Smooth muscle cell (in vitro differentiated cells): ENCODE results near the gene STKLD1. TPM values are rescaled to one million over a fixed set of nuclear protein-coding genes. Genes with fewer than 3 reads are reported as not detected.

Experiments
- DNase-seq: peaks from one replicate; lab custom pipeline; 2025; ENCODE audit not compliant: unreplicated experiment; lab: John Stamatoyannopoulos, UW
- H2AFZ ChIP-seq: fragments of 200-600 bp; sonication (generic); 2 replicates; pipeline ENCODE4 v1.6.0; 2016; ENCODE audit warnings: antibody characterized with exemption, low read depth, mild to moderate bottlenecking
- H3F3A ChIP-seq: fragments of 200-600 bp; sonication (generic); 2 replicates; pipeline ENCODE4 v1.6.0; 2017; ENCODE audit warnings: antibody characterized with exemption, low read depth
- H3K27ac ChIP-seq: fragments of 200-600 bp; sonication (generic); 2 replicates; pipeline ENCODE4 v1.5.1; 2016; ENCODE audit warnings: low read depth, mild to moderate bottlenecking
- H3K27me3 ChIP-seq: fragments of 200-600 bp; sonication (generic); 2 replicates; pipeline ENCODE4 v1.6.1; 2016; ENCODE audit warnings: low read depth, mild to moderate bottlenecking
- H3K36me3 ChIP-seq: fragments of 200-600 bp; sonication (generic); 2 replicates; pipeline ENCODE4 v1.5.1; 2016; ENCODE audit warnings: low read depth
- H3K4me1 ChIP-seq: fragments of 200-600 bp; sonication (generic); 2 replicates; pipeline ENCODE4 v1.5.1; 2016; ENCODE audit warnings: low read depth
- H3K4me2 ChIP-seq: fragments of 200-600 bp; sonication (generic); 2 replicates; pipeline ENCODE4 v1.6.0; 2016; ENCODE audit warnings: mild to moderate bottlenecking
- H3K4me3 ChIP-seq: fragments of 200-600 bp; sonication (generic); 2 replicates; pipeline ENCODE4 v1.5.1; 2016; ENCODE audit warnings: mild to moderate bottlenecking
- H3K79me2 ChIP-seq: fragments of 200-600 bp; sonication (generic); 2 replicates; pipeline ENCODE4 v1.6.0; 2016; ENCODE audit warnings: low read depth, mild to moderate bottlenecking
- H3K9ac ChIP-seq: fragments of 200-600 bp; sonication (generic); 2 replicates; pipeline ENCODE4 v1.6.0; 2016; ENCODE audit warnings: low read depth
- H3K9me3 ChIP-seq: fragments of 200-600 bp; sonication (generic); replicated peaks from 2 replicates; pipeline ENCODE4 v1.5.1; 2016; ENCODE audit warnings: low read depth
- H4K20me1 ChIP-seq: fragments of 200-600 bp; sonication (generic); 2 replicates; pipeline ENCODE4 v1.6.0; 2016; ENCODE audit warnings: low read depth
- CTCF ChIP-seq: fragments of 200-600 bp; sonication (generic); IDR thresholded peaks from 2 replicates; pipeline ENCODE4 v1.5.1; 2017; ENCODE audit warnings: borderline replicate concordance, mild to moderate bottlenecking, antibody characterized with exemption; ENCODE audit not compliant: insufficient read depth, poor library complexity, severe bottlenecking
- WGBS: methylation state at CpG from one replicate; pipeline ENCODE4 v1.1.7; 2016; ENCODE audit warnings: low lambda C conversion rate; 5-methylcytosine and 5-hydroxymethylcytosine counted together
- polyA plus RNA-seq: library from polyadenylated mRNA; unstranded; fragments of >200 nt; fragmentation: Nextera tagmentation; extraction: Ambion mirVana; gene quantifications from 2 replicates; pipeline ENCODE4 v1.2.1, GENCODE V29; 2016
- total RNA-seq: library from RNA; depleted of rRNA; stranded (reverse); fragments of >200 nt; gene quantifications from 2 replicates; pipeline ENCODE4 v1.2.3, GENCODE V29; 2014

STKLD1 gene
- total and polyA plus RNA-seq, 2 experiments from 2014 or later: 0.90 to 2.7 TPM

DNA sequence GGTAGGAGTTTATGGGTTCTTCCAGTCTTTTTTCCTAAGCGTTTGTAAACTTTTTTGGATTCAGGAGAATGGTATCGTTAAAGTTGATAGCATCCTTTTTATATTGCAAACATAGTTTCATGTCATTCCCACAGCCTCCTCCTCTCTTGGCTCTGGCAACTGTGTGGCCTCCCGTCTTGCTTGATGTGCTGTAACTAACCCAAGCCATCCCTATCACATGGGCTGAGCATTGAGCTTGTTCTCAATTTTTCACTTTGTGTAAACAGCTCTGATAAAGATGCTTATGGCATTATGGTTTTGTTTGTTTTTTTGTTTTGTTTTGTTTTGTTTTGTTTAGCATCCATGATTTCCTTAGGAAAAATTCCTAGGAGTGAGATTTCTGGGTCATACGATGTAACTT lies 4.6 kb downstream of the STKLD1 start:
- H2AFZ ChIP-seq: no peak overlapping the region

GRCh38 chr9:133382507-133383141 lies 6.5 kb downstream of the STKLD1 start:
- Histone ChIP-seq H3K4me1 (no peaks in the 10 kb centered on the region), H3K9ac (no peak overlapping the region), H3F3A (no peaks in the 10 kb centered on the region), H3K4me2 (no peak overlapping the region), H2AFZ (no peak overlapping the region), H3K27ac (no peak overlapping the region), H3K36me3 (no peaks in the 10 kb centered on the region), H4K20me1 (no peaks in the 10 kb centered on the region), H3K27me3 (no peaks in the 10 kb centered on the region), H3K79me2 (no peaks in the 10 kb centered on the region), H3K4me3 (no peak overlapping the region), H3K9me3 (no peaks in the 10 kb centered on the region)
- no peak for DNase-seq
- no peak for TF ChIP-seq CTCF
- WGBS: 91% methylated on average over 4 of the region's 4 CpGs

More for the DNA sequence above, 4.6 kb downstream of the STKLD1 start:
- no peak overlapping the region for H3K9ac ChIP-seq
- no peak overlapping the region for H3K27ac ChIP-seq
- H4K20me1 ChIP-seq: no peaks in the 10 kb centered on the region
- H3K79me2 ChIP-seq: peaks cover 1% of the 10 kb centered on the region
- H3K4me3 ChIP-seq: no peak overlapping the region
- H3K36me3 ChIP-seq: no peaks in the 10 kb centered on the region
- H3K4me1 ChIP-seq: peaks cover 8% of the 10 kb centered on the region
- H3F3A ChIP-seq: peaks cover 9% of the 10 kb centered on the region
- no peaks in the 10 kb centered on the region for H3K27me3 ChIP-seq
- no peak overlapping the region for H3K4me2 ChIP-seq
- WGBS: 89% methylated on average over 4 of the region's 4 CpGs
- DNase-seq: no peak
- no peak for TF ChIP-seq CTCF
- H3K9me3 ChIP-seq: no peaks in the 10 kb centered on the region

- Histone ChIP-seq H3F3A (no peaks in the 10 kb centered on the region), H3K4me3 (no peak overlapping the region), H2AFZ (no peak overlapping the region), H3K79me2 (no peaks in the 10 kb centered on the region), H3K4me2 (no peak overlapping the region), H3K27ac (no peak overlapping the region), H3K36me3 (no peaks in the 10 kb centered on the region), H3K4me1 (no peaks in the 10 kb centered on the region), H3K9me3 (no peaks in the 10 kb centered on the region), H3K9ac (no peak overlapping the region), H3K27me3 (no peaks in the 10 kb centered on the region), H4K20me1 (no peaks in the 10 kb centered on the region)
- TF ChIP-seq CTCF: no peak
- DNase-seq: no peak
- 94% methylated on average over 3 of the region's 3 CpGs for WGBS
These were observed 7.3 kb downstream of the STKLD1 start for GRCh38 chr9:133383438-133383837.

DNA sequence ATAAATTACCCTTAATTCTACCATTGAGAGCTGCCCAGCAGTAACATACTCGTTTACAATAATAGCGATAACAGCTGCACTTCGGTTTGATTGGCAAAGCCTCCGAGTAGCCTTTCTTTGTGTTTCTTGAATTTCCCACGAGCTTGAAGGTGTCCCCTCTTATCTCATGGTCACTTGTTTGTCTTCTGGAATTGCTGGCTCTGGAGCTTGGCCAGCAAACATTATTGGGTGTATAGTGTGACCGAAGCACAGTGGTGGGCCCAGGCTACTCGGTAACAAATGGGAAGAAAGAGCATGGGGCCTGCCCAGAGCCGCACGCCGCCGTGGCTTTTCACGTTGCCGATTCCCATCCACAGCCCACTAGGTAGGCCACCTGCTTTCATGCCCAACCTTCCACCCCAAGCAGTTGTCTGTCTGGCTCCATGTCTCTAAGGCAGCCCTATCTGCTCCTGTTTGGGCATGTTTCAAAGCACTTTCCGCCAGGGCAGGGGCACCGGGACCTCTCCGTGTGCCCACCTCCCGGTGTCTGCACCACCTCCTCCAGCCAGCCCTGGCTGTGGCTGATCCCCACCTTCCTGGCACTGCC lies 8.7 kb downstream of the STKLD1 start:
- WGBS: 92% methylated on average over 17 of the region's 17 CpGs

More for the DNA sequence above, 8.7 kb downstream of the STKLD1 start:
- Histone ChIP-seq H3K27me3 (no peaks in the 10 kb centered on the region), H3F3A (no peaks in the 10 kb centered on the region), H3K27ac (no peak overlapping the region), H3K9ac (no peak overlapping the region), H2AFZ (no peak overlapping the region), H4K20me1 (no peaks in the 10 kb centered on the region), H3K4me1 (no peaks in the 10 kb centered on the region), H3K4me2 (no peak overlapping the region), H3K36me3 (no peaks in the 10 kb centered on the region), H3K4me3 (no peak overlapping the region), H3K9me3 (no peaks in the 10 kb centered on the region), H3K79me2 (no peaks in the 10 kb centered on the region)
- TF ChIP-seq CTCF: no peak
- DNase-seq: no peak
